ENCODE data around the gene SEC23B. TPM values are rescaled to one million over a fixed set of nuclear protein-coding genes. Genes with fewer than 3 reads are reported as not detected.
A peak's percentile ranks its signal among the peaks of the same experiment; 100 is the strongest.
"Not testable (repeated sequence)": the region's sequence is repeated elsewhere in the genome, so short reads cannot be mapped to it uniquely, and the experiment has no call there.

SEC23B gene
- total RNA-seq (2014; rRNA removed; shearing (Covaris generic)): 103 and 104 TPM in 2 replicates
- polyA plus RNA-seq (2015; cell fraction: cytosol; rRNA removed): 65.6 and 84.2 TPM in 2 replicates
- polyA plus RNA-seq (2015; cell fraction: nucleus; rRNA removed): 30.6 and 40.7 TPM in 2 replicates

GRCh38 chr20:18507218-18508191 lies at the start of gene SEC23B:
Gene SEC23B, plus strand, starts transcription at chr20:18507940. Its CDS starts 2,896 bp downstream, at chr20:18510836.
- DNase-seq (ENCODE audit: low read depth, low spot score): peak; percentile 98
- in situ Hi-C loops (cut with HindIII; ENCODE audit: low pct_unique_long_range_greater_than_20kb, low sequenced_read_pairs): no loop called here

- no peak for DNase-seq (ENCODE audit: low read depth, low spot score)
- in situ Hi-C loops (cut with HindIII; ENCODE audit: low pct_unique_long_range_greater_than_20kb, low sequenced_read_pairs): no loop called here
These were observed 42.1 kb upstream of the SEC23B start for GRCh38 chr20:18465536-18466200.

GRCh38 chr20:18466574-18466893 lies 41.2 kb upstream of the SEC23B start:
- in situ Hi-C loops (cut with HindIII; ENCODE audit: low pct_unique_long_range_greater_than_20kb, low sequenced_read_pairs): no loop called here
- no peak for DNase-seq (ENCODE audit: low read depth, low spot score)

GRCh38 chr20:18466894-18467730 lies 40.6 kb upstream of the SEC23B start, which contains the start of the genes DZANK1 and POLR3F:
Gene DZANK1, minus strand, starts transcription at chr20:18467030. Its CDS starts 1,672 bp downstream, at chr20:18465358.
Gene POLR3F, plus strand, starts transcription at chr20:18467390. Its CDS starts 117 bp downstream, at chr20:18467507.
- DNase-seq (ENCODE audit: low read depth, low spot score): peak; percentile 97
- in situ Hi-C loops (cut with HindIII; ENCODE audit: low pct_unique_long_range_greater_than_20kb, low sequenced_read_pairs): no loop called here

GRCh38 chr20:18477218-18477617 lies 30.5 kb upstream of the SEC23B start:
- in situ Hi-C loops (cut with HindIII; ENCODE audit: low pct_unique_long_range_greater_than_20kb, low sequenced_read_pairs): no loop called here
- DNase-seq (ENCODE audit: low read depth, low spot score): no peak

GRCh38 chr20:18477821-18478220 lies 29.9 kb upstream of the SEC23B start:
- peak; percentile 25 for DNase-seq (ENCODE audit: low read depth, low spot score)
- in situ Hi-C loops (cut with HindIII; ENCODE audit: low pct_unique_long_range_greater_than_20kb, low sequenced_read_pairs): no loop called here

- in situ Hi-C loops (cut with HindIII; ENCODE audit: low pct_unique_long_range_greater_than_20kb, low sequenced_read_pairs): no loop called here
- no peak for DNase-seq (ENCODE audit: low read depth, low spot score)
These were observed 26.1 kb upstream of the SEC23B start for GRCh38 chr20:18481596-18481995.

- no peak for DNase-seq (ENCODE audit: low read depth, low spot score)
- in situ Hi-C loops (cut with HindIII; ENCODE audit: low pct_unique_long_range_greater_than_20kb, low sequenced_read_pairs): no loop called here
These were observed 19.4 kb upstream of the SEC23B start for GRCh38 chr20:18488301-18488700.

- DNase-seq (ENCODE audit: low read depth, low spot score): no peak
- in situ Hi-C loops (cut with HindIII; ENCODE audit: low pct_unique_long_range_greater_than_20kb, low sequenced_read_pairs): no loop called here
These were observed 11.7 kb upstream of the SEC23B start for GRCh38 chr20:18496042-18496441.

- in situ Hi-C loops (cut with HindIII; ENCODE audit: low pct_unique_long_range_greater_than_20kb, low sequenced_read_pairs): no loop called here
- DNase-seq (ENCODE audit: low read depth, low spot score): peak; percentile 87
These were observed 10.8 kb upstream of the SEC23B start, which contains the start of gene RBBP9 for GRCh38 chr20:18496740-18497592. Gene RBBP9, minus strand, starts transcription at chr20:18497225. Its CDS starts 58 bp downstream, at chr20:18497167.

GRCh38 chr20:18497603-18498002 lies 10.1 kb upstream of the SEC23B start:
- in situ Hi-C loops (cut with HindIII; ENCODE audit: low pct_unique_long_range_greater_than_20kb, low sequenced_read_pairs): no loop called here
- DNase-seq (ENCODE audit: low read depth, low spot score): no peak

- DNase-seq (ENCODE audit: low read depth, low spot score); in situ Hi-C loops (cut with HindIII; ENCODE audit: low pct_unique_long_range_greater_than_20kb, low sequenced_read_pairs): not testable (repeated sequence)
These were observed 6.1 kb upstream of the SEC23B start for GRCh38 chr20:18501672-18502071.

GRCh38 chr20:18504479-18505060 lies 3.2 kb upstream of the SEC23B start:
- in situ Hi-C loops (cut with HindIII; ENCODE audit: low pct_unique_long_range_greater_than_20kb, low sequenced_read_pairs): no loop called here
- DNase-seq (ENCODE audit: low read depth, low spot score): no peak

- no peak for DNase-seq (ENCODE audit: low read depth, low spot score)
- in situ Hi-C loops (cut with HindIII; ENCODE audit: low pct_unique_long_range_greater_than_20kb, low sequenced_read_pairs): no loop called here
These were observed 996 bp upstream of the SEC23B start for GRCh38 chr20:18506744-18507143.

- no peak for DNase-seq (ENCODE audit: low read depth, low spot score)
- in situ Hi-C loops (cut with HindIII; ENCODE audit: low pct_unique_long_range_greater_than_20kb, low sequenced_read_pairs): no loop called here
These were observed 3.8 kb downstream of the SEC23B start for GRCh38 chr20:18511571-18511970.

- no peak for DNase-seq (ENCODE audit: low read depth, low spot score)
- in situ Hi-C loops (cut with HindIII; ENCODE audit: low pct_unique_long_range_greater_than_20kb, low sequenced_read_pairs): no loop called here
These were observed 5.5 kb downstream of the SEC23B start for GRCh38 chr20:18513208-18513607.
